HepG2 (cell line): Measurements from ENCODE around the gene SPINK4.

Experiments
- ARNTL ChIP-seq: sonication (generic); formaldehyde crosslinking; IDR thresholded peaks from 2 replicates; pipeline ENCODE4 v1.4.0; 2020; ENCODE audit warnings: mild to moderate bottlenecking, missing genetic modification reagents
- JUND ChIP-seq: sonication (generic); formaldehyde crosslinking; IDR thresholded peaks from 2 replicates; pipeline ENCODE4 v1.8.0; 2022; ENCODE audit warnings: mild to moderate bottlenecking, missing genetic modification reagents
- SCMH1 ChIP-seq: sonication (generic); formaldehyde crosslinking; IDR thresholded peaks from 2 replicates; pipeline ENCODE4 v1.9.0; 2021; ENCODE audit warnings: missing genetic modification reagents, mild to moderate bottlenecking, borderline replicate concordance
- ZNF407 ChIP-seq: sonication (generic); formaldehyde crosslinking; IDR thresholded peaks from one replicate; pipeline ENCODE4 v1.5.1; 2020; ENCODE audit warnings: mild to moderate bottlenecking, missing genetic modification reagents; ENCODE audit errors: not compliant biosample characterization
- ZNF570 ChIP-seq: sonication (generic); formaldehyde crosslinking; IDR thresholded peaks from 2 replicates; pipeline ENCODE4 v1.4.0; 2020; ENCODE audit warnings: mild to moderate bottlenecking, missing genetic modification reagents, borderline replicate concordance
- TF ChIP-seq, protein P1 (sequence below): conservative IDR thresholded peaks from 2 replicates; pipeline ENCODE4 v1.6.1; 2018; ENCODE audit warnings: missing genetic modification reagents

- TF ChIP-seq ZNF570 (CRISPR knock-in tag), result no peak
- TF ChIP-seq, protein P1, sequence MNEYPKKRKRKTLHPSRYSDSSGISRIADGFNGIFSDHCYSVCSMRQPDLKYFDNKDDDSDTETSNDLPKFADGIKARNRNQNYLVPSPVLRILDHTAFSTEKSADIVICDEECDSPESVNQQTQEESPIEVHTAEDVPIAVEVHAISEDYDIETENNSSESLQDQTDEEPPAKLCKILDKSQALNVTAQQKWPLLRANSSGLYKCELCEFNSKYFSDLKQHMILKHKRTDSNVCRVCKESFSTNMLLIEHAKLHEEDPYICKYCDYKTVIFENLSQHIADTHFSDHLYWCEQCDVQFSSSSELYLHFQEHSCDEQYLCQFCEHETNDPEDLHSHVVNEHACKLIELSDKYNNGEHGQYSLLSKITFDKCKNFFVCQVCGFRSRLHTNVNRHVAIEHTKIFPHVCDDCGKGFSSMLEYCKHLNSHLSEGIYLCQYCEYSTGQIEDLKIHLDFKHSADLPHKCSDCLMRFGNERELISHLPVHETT (CRISPR knock-in tag), result no peak
- no peak for TF ChIP-seq ARNTL (CRISPR knock-in tag)
- TF ChIP-seq JUND (CRISPR knock-in tag), result no peak
- no peak for TF ChIP-seq ZNF407 (CRISPR knock-in tag)
- TF ChIP-seq SCMH1 (CRISPR knock-in tag), result no peak
Measured at GRCh38 chr9:33202018-33202417, 37.9 kb upstream of the SPINK4 start.
